GM21717 (cell line): ENCODE measurements around the gene S100A6.
"Not testable (repeated sequence)": the region's sequence is repeated elsewhere in the genome, so short reads cannot be mapped to it uniquely, and the experiment has no call there.

Experiments
- ATAC-seq: cut with Tn5 transposase; IDR thresholded peaks from one replicate; pipeline ENCODE4 v1.9.1; 2021; ENCODE audit warnings: mild to moderate bottlenecking, moderate library complexity; ENCODE audit not compliant: unreplicated experiment

Gene S100A6

DNA sequence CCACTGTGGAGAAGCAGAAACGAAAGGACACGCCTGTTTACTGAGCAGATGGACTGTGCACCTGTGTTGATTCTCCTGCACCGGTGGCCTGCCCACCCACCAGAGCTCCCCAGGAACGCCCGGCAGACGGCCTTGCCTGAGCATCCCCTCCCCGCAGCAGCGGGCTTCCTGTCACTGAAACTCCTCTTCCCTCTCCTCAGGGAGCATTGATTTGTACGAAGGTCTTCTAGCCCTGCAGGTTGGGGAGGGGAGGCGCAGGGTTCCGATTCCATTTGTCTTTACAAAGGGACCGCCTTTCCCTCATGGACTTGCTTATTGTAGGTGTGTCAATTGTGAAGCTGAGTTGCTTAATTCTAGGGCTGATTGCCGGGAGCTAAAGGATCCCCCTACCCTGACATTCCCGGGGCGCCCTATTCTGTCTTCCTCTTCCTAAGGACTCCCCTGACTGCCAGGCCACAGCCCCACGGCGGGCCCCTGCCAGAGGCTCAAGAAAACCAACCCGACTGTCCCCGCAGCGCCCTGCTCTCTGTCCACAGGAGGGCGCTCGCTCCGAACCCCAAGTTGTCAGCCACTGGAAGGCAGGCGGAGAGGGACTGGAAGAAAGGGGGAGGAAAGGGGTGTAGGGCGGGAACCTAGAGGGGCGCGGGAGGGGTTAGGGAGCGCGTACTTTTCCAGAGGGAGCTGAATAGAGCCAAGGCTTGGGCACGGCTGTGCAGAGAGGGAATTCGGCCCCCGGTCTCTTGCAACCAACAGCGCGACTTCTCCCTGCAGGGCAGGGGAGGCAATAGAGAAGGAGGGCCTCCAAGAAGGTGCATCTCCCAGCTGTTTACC lies 2.8 kb downstream of the S100A6 start:
- ATAC-seq: no peak

GRCh38 chr1:153532181-153532580 lies 3.6 kb downstream of the S100A6 start:
- no peak for ATAC-seq

DNA sequence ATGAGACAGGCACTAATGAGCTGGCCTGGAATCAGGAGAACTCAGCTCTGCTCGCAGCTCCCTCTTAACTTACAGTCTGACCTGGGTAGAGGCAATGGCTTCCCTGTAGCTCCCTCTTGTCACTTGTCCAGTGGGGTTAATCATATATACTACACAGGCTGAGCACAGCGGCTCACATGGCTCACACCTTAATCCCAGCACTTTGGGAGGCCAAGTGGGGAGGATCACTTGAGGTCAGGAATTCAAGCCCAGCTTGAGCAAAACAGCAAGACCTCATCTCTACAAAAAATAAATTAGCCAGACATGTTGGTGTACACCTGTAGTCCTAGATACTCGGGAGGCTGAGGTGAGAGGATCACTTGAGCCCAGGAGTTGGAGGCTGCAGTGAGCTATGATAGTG lies 4.2 kb downstream of the S100A6 start:
- no peak for ATAC-seq

- ATAC-seq: no peak
Observed at GRCh38 chr1:153527683-153528040, 8.1 kb downstream of the S100A6 start.

GRCh38 chr1:153527023-153527682 lies 8.6 kb downstream of the S100A6 start:
- no peak for ATAC-seq

- no peak for ATAC-seq
Observed at GRCh38 chr1:153526132-153526543, 9.7 kb downstream of the S100A6 start.

- ATAC-seq: no peak
Observed at GRCh38 chr1:153525088-153525728, 10.6 kb downstream of the S100A6 start.

- not testable (repeated sequence) for ATAC-seq
Observed at GRCh38 chr1:153522353-153523048, 13.3 kb downstream of the S100A6 start.

DNA sequence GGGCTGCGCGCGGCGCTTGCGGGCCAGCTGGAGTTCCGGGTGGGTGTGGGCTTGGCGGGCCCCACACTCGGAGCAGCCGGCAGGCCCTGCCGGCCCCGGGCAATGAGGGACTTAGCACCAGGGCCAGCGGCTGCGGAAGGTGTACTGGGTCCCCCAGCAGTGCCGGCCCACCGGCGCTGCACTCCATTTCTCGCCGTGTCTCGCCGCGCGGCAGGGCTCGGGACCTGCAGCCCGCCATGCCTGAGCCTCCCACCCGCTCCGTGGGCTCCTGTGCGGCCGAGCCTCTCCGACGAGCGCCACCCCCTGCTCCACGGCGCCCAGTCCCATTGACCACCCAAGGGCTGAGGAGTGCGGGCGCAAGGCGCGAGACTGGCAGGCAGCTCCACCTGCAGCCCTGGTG lies 14.0 kb downstream of the S100A6 start:
- not testable (repeated sequence) for ATAC-seq

- no peak for ATAC-seq
Observed at GRCh38 chr1:153520818-153521476, 14.8 kb downstream of the S100A6 start.

DNA sequence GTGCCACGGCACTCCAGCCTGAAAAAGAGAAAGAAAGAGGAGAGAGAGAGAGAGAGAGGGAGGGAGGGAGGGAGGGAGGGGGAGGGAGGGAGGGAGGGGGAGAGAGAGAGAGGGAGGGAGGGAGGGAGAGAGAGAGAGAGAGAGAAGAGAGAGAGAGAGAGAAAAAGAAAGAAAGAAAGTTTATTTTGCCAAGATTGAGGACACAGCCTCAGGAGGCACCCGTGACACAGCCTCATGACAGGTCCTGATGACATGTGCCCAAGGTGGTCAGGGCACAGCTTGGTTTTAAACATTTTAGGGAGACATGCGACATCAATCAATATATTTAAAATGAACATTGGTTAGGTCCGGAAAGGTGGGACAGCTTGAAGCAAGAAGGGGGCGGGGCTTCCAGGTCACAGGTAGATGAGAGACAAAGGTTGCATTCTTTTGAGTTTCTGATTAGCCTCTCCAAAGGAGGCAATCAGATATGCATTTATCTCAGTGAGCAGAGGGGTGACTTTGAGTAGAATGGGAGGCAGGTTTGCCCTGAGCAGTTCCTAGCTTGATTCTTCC lies 15.6 kb downstream of the S100A6 start:
- not testable (repeated sequence) for ATAC-seq

- no peak for ATAC-seq
Observed at GRCh38 chr1:153519242-153519641, 16.5 kb downstream of the S100A6 start.

GRCh38 chr1:153515504-153516394 lies 20.0 kb downstream of the S100A6 start:
- ATAC-seq: no peak

GRCh38 chr1:153513666-153514065 lies 22.1 kb downstream of the S100A6 start:
- no peak for ATAC-seq

- no peak for ATAC-seq
Observed at GRCh38 chr1:153513023-153513422, 22.8 kb downstream of the S100A6 start.

GRCh38 chr1:153510984-153511410 lies 24.8 kb downstream of the S100A6 start:
- ATAC-seq: no peak

DNA sequence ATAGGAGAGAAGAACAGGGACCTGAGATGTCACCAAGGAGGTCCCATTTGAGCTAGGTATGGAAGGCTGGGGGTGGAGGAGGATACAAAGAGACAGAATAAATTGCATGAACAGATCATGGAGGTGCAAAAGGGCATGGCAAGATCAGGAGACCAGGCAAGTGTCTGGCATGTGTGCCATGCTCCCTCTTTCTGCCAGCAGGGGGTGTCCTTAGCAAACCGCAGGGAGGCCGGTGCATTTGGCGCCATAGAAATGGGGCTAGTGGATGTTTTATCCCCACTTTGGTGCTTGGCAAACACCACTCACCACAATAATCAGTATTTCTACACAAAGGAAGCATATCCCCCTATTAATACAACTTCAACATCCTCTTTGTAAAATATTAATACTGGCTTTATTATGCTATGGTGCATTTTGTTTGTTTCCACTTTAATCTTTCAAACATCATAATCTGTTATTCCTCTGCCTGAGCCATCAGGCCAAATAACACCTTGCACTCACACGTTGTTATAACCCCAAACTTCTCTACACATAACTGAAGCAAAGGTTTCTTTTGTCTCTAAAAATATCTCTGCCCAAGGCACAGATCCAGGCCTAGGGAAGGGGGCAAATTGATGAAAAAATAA lies 25.9 kb downstream of the S100A6 start:
- ATAC-seq: no peak

- no peak for ATAC-seq
Observed at GRCh38 chr1:153509036-153509435, 26.8 kb downstream of the S100A6 start.
